Measurements from ENCODE around the gene LGALS13.

GRCh38 chr19:39647918-39648317, 45.6 kb downstream of the LGALS13 start:
- TF ChIP-seq CTCF (IDR thresholded peaks at IDR 0.05 in 4 of 5, conservative IDR thresholded peaks at IDR 0.05 in 1 of 5): no peak
- no peak for TF ChIP-seq POLR2A (IDR thresholded peaks at IDR 0.05)

All from gastrocnemius medialis (tissue), 4 donors.